CD4-positive, CD25-positive, alpha-beta regulatory T cell (primary cell): ENCODE data around the gene CAST. TPM values are rescaled to one million over a fixed set of nuclear protein-coding genes. Genes with fewer than 3 reads are reported as not detected.

Experiments
- polyA plus RNA-seq, 4 donors: library from polyadenylated mRNA; unstranded; fragments of 300-500 nt; fragmentation: Illumina TruSeq; gene quantifications; one replicate each; pipeline ENCODE4 v1.2.3, GENCODE V29; 2021
- total RNA-seq: library from RNA; stranded (reverse); gene quantifications from one replicate; pipeline ENCODE4 v1.2.3, GENCODE V29; 2022

Gene CAST
- total and polyA plus RNA-seq, 5 donors from 2014 or later = 37.8 to 374 (median 48.2) TPM

Other genes with a start within 250 kb of the CAST start
- gene PCSK1, start 229.1 kb upstream of the CAST start, total RNA-seq = not detected
- gene PCSK1, start 229.1 kb upstream of the CAST start, polyA plus RNA-seq = not detected
- gene ERAP1, start 145.6 kb downstream of the CAST start, total RNA-seq = 70.4 TPM
- gene ERAP1, start 145.6 kb downstream of the CAST start, polyA plus RNA-seq = 10 to 100 TPM; 47.3 to 64.3 (median 51.4) TPM
- gene ERAP2, start 214.1 kb downstream of the CAST start, total RNA-seq = 134 TPM
- gene ERAP2, start 214.1 kb downstream of the CAST start, polyA plus RNA-seq = 100 to 1,000 TPM in 2 of 4 donors, 1 to 10 TPM in 2; 9.5 to 123 (median 63.6) TPM